Bone marrow (tissue), 2 donors: ENCODE measurements around the gene PWP2.
"Not testable (repeated sequence)": the region's sequence is repeated elsewhere in the genome, so short reads cannot be mapped to it uniquely, and the experiment has no call there.

ENCODE experiments used
- DNase-seq, 2 donors: peaks; one replicate each; lab custom pipeline; 2025; lab: John Stamatoyannopoulos, UW

Gene PWP2

GRCh38 chr21:44163167-44163653, 56.0 kb downstream of the PWP2 start:
- DNase-seq, result not testable (repeated sequence)

- DNase-seq, result not testable (repeated sequence)
Observed at GRCh38 chr21:44165933-44166332, 58.7 kb downstream of the PWP2 start.

GRCh38 chr21:44167527-44167926, 60.3 kb downstream of the PWP2 start:
- not testable (repeated sequence) for DNase-seq

- not testable (repeated sequence) for DNase-seq
Observed at GRCh38 chr21:44170326-44170725, 63.1 kb downstream of the PWP2 start.

GRCh38 chr21:44170863-44171262, 63.7 kb downstream of the PWP2 start:
- not testable (repeated sequence) for DNase-seq

GRCh38 chr21:44171962-44172572, 64.9 kb downstream of the PWP2 start:
- not testable (repeated sequence) for DNase-seq

- not testable (repeated sequence) for DNase-seq
Observed at GRCh38 chr21:44172741-44173140, 65.5 kb downstream of the PWP2 start.

- DNase-seq, result not testable (repeated sequence)
Observed at GRCh38 chr21:44175189-44175588, 68.0 kb downstream of the PWP2 start.

- not testable (repeated sequence) for DNase-seq
Observed at GRCh38 chr21:44176127-44176526, 68.9 kb downstream of the PWP2 start.
